CD4-positive, alpha-beta T cell treated with Interleukin-4 for 4 hours (primary cell): ENCODE results near the gene PACS2.
A peak's percentile ranks its signal among the peaks of the same experiment; 100 is the strongest.

Source experiments
- DNase-seq: peaks from one replicate; pipeline ENCODE4 v3.0.0-alpha.2; 2020

PACS2 gene

GRCh38 chr14:105389534-105389933 is 75.0 kb downstream of the PACS2 start:
- no peak for DNase-seq

GRCh38 chr14:105389976-105390848 is 75.7 kb downstream of the PACS2 start:
- DNase-seq, result no peak

- DNase-seq, result no peak
Observed at GRCh38 chr14:105390849-105391500, 76.4 kb downstream of the PACS2 start.

- no peak for DNase-seq
Observed at GRCh38 chr14:105391541-105391940, 77.0 kb downstream of the PACS2 start.

- DNase-seq, result no peak
Observed at GRCh38 chr14:105392131-105393090, 77.9 kb downstream of the PACS2 start.

GRCh38 chr14:105393151-105393550 is 78.6 kb downstream of the PACS2 start:
- DNase-seq, result no peak

- DNase-seq, result no peak
Observed at GRCh38 chr14:105394714-105395537, 80.4 kb downstream of the PACS2 start.

GRCh38 chr14:105395538-105395854 is 80.9 kb downstream of the PACS2 start:
- DNase-seq, result no peak

GRCh38 chr14:105397350-105397931 is 82.9 kb downstream of the PACS2 start:
- no peak for DNase-seq

- DNase-seq, result peak; percentile 77
Observed at GRCh38 chr14:105398044-105398725, 83.6 kb downstream of the PACS2 start, which contains the start of gene TEX22. Gene TEX22, plus strand, starts transcription at chr14:105398538. Its CDS starts 803 bp downstream, at chr14:105399341.

- DNase-seq, result peak; percentile 14
Observed at GRCh38 chr14:105398726-105399465, 84.3 kb downstream of the PACS2 start.

- DNase-seq, result no peak
Observed at GRCh38 chr14:105399466-105399775, 84.9 kb downstream of the PACS2 start.

- DNase-seq, result no peak
Observed at GRCh38 chr14:105400016-105400415, 85.5 kb downstream of the PACS2 start.

GRCh38 chr14:105401699-105402098 is 87.2 kb downstream of the PACS2 start:
- DNase-seq, result no peak

GRCh38 chr14:105408592-105408991 is 94.0 kb downstream of the PACS2 start:
- DNase-seq, result no peak

GRCh38 chr14:105409364-105409763 is 94.8 kb downstream of the PACS2 start:
- DNase-seq, result no peak

GRCh38 chr14:105410642-105411016 is 96.1 kb downstream of the PACS2 start:
- no peak for DNase-seq

GRCh38 chr14:105411017-105411941 is 96.7 kb downstream of the PACS2 start:
- DNase-seq, result no peak

- DNase-seq, result no peak
Observed at GRCh38 chr14:105411985-105412770, 97.6 kb downstream of the PACS2 start.
